ENCODE measurements around the gene UTP18.

Gene UTP18

GRCh38 chr17:51230306-51230705 lies 30.0 kb upstream of the UTP18 start:
- Histone ChIP-seq H3K4me1 (ENCODE audit: low read length) (no peaks in the 10 kb centered on the region), H3K36me3 (replicated peaks; ENCODE audit: low read depth, low read length) (peaks cover under 1% of the 10 kb centered on the region), H3K9me3 (ENCODE audit: insufficient read depth, low read length) (no peaks in the 10 kb centered on the region), H4K20me1 (ENCODE audit: insufficient read depth, low read length) (peaks cover 40% of the 10 kb centered on the region), H3K4me3 (ENCODE audit: low read length) (no peak overlapping the region), H3K4me2 (ENCODE audit: low read length) (no peak overlapping the region), H2AFZ (ENCODE audit: low read depth, low read length) (no peak overlapping the region), H3K27ac (ENCODE audit: low read length) (no peak overlapping the region), H3K9ac (ENCODE audit: low read length) (no peak overlapping the region), H3K79me2 (ENCODE audit: low read length) (peaks cover 79% of the 10 kb centered on the region), H3K27me3 (ENCODE audit: low read depth, low read length) (no peaks in the 10 kb centered on the region)
- TF ChIP-seq CTCF (IDR thresholded peaks at IDR 0.05; ENCODE audit: low read depth, low read length): no peak
- no peak for TF ChIP-seq EZH2phosphoT487 (IDR thresholded peaks at IDR 0.05; ENCODE audit: low read depth)

GRCh38 chr17:51231999-51232398 lies 28.3 kb upstream of the UTP18 start:
- no peak overlapping the region for H2AFZ ChIP-seq (ENCODE audit: low read depth, low read length)
- peaks cover 88% of the 10 kb centered on the region for H3K79me2 ChIP-seq (ENCODE audit: low read length)
- H3K4me2 ChIP-seq (ENCODE audit: low read length): no peak overlapping the region
- TF ChIP-seq EZH2phosphoT487 (IDR thresholded peaks at IDR 0.05; ENCODE audit: low read depth): no peak
- TF ChIP-seq CTCF (IDR thresholded peaks at IDR 0.05; ENCODE audit: low read depth, low read length): no peak
- no peak overlapping the region for H3K27ac ChIP-seq (ENCODE audit: low read length)
- no peaks in the 10 kb centered on the region for H3K27me3 ChIP-seq (ENCODE audit: low read depth, low read length)
- no peaks in the 10 kb centered on the region for H3K9me3 ChIP-seq (ENCODE audit: insufficient read depth, low read length)
- H3K9ac ChIP-seq (ENCODE audit: low read length): no peak overlapping the region
- no peaks in the 10 kb centered on the region for H3K4me1 ChIP-seq (ENCODE audit: low read length)
- H3K36me3 ChIP-seq (replicated peaks; ENCODE audit: low read depth, low read length): peaks cover 3% of the 10 kb centered on the region
- peaks cover 49% of the 10 kb centered on the region for H4K20me1 ChIP-seq (ENCODE audit: insufficient read depth, low read length)
- no peak overlapping the region for H3K4me3 ChIP-seq (ENCODE audit: low read length)

GRCh38 chr17:51234162-51234561 lies 26.2 kb upstream of the UTP18 start:
- no peaks in the 10 kb centered on the region for H3K27me3 ChIP-seq (ENCODE audit: low read depth, low read length)
- peaks cover 15% of the 10 kb centered on the region for H3K4me1 ChIP-seq (ENCODE audit: low read length)
- H4K20me1 ChIP-seq (ENCODE audit: insufficient read depth, low read length): peaks cover 61% of the 10 kb centered on the region
- H3K9ac ChIP-seq (ENCODE audit: low read length): no peak overlapping the region
- no peak overlapping the region for H2AFZ ChIP-seq (ENCODE audit: low read depth, low read length)
- peaks cover 3% of the 10 kb centered on the region for H3K36me3 ChIP-seq (replicated peaks; ENCODE audit: low read depth, low read length)
- peaks cover 89% of the 10 kb centered on the region for H3K79me2 ChIP-seq (ENCODE audit: low read length)
- TF ChIP-seq CTCF (IDR thresholded peaks at IDR 0.05; ENCODE audit: low read depth, low read length) (no peak), EZH2phosphoT487 (IDR thresholded peaks at IDR 0.05; ENCODE audit: low read depth) (no peak)
- H3K4me2 ChIP-seq (ENCODE audit: low read length): no peak overlapping the region
- no peak overlapping the region for H3K4me3 ChIP-seq (ENCODE audit: low read length)
- no peaks in the 10 kb centered on the region for H3K9me3 ChIP-seq (ENCODE audit: insufficient read depth, low read length)
- H3K27ac ChIP-seq (ENCODE audit: low read length): no peak overlapping the region

- Histone ChIP-seq H3K36me3 (replicated peaks; ENCODE audit: low read depth, low read length) (peaks cover 3% of the 10 kb centered on the region), H4K20me1 (ENCODE audit: insufficient read depth, low read length) (peaks cover 49% of the 10 kb centered on the region), H3K9ac (ENCODE audit: low read length) (no peak overlapping the region), H3K79me2 (ENCODE audit: low read length) (peaks cover 79% of the 10 kb centered on the region), H3K4me1 (ENCODE audit: low read length) (peaks cover 15% of the 10 kb centered on the region), H3K9me3 (ENCODE audit: insufficient read depth, low read length) (no peaks in the 10 kb centered on the region), H2AFZ (ENCODE audit: low read depth, low read length) (no peak overlapping the region), H3K27me3 (ENCODE audit: low read depth, low read length) (no peaks in the 10 kb centered on the region), H3K4me2 (ENCODE audit: low read length) (peak overlapping the region; percentile 59), H3K27ac (ENCODE audit: low read length) (peak overlapping the region; percentile 21; the same call in 1 of the 2 replicates), H3K4me3 (ENCODE audit: low read length) (peak overlapping the region; percentile 23; the same call in 1 of the 2 replicates)
- TF ChIP-seq EZH2phosphoT487 (IDR thresholded peaks at IDR 0.05; ENCODE audit: low read depth): no peak
- no peak for TF ChIP-seq CTCF (IDR thresholded peaks at IDR 0.05; ENCODE audit: low read depth, low read length)
Measured at GRCh38 chr17:51238255-51238887, 22.0 kb upstream of the UTP18 start.
